A549 (cell line): ENCODE measurements around the gene TMEM82. TPM values are rescaled to one million over a fixed set of nuclear protein-coding genes. Genes with fewer than 3 reads are reported as not detected.

Source experiments
- ATAC-seq, 2 experiments: fragments of 200-7000 bp in 1 of 2; fragments of >200 bp in 1 of 2; cut with Nextera tagmentation in 1 of 2; cut with Tn5 transposase in 1 of 2; 3 replicates each; pipeline versions ENCODE4 v1.8.0 to v1.9.1; 2018 to 2020; ENCODE audit warnings: mild to moderate bottlenecking in 1 of 2, moderate library complexity in 1 of 2
- CTCF ChIA-PET: fragments of 300-600 bp; sonication (Branson Sonifier 250); formaldehyde crosslinking; extraction: SDS; loops from one replicate; lab custom pipeline; 2021; ENCODE audit warnings: antibody characterized with exemption, inconsistent platforms; lab: Yijun Ruan, JAX
- POLR2A ChIA-PET: fragments of 350-600 bp; formaldehyde crosslinking; extraction: SDS; loops from one replicate; lab custom pipeline; 2021; ENCODE audit warnings: antibody characterized with exemption, inconsistent platforms; lab: Yijun Ruan, JAX
- DNase-seq, 2 experiments: peaks; one replicate each; pipeline versions ENCODE4 v3.0.0 to v3.0.0-alpha.2; 2011 to 2016; ENCODE audit warnings: low read depth in 1 of 2, low spot score in 1 of 2
- FAIRE-seq: peaks from 2 replicates; lab custom pipeline; 2011; peaks lifted over from hg19 to GRCh38; lab: Jason Lieb, UNC
- H3K27ac ChIP-seq, 2 experiments: fragments of >200 bp; sonication (Bioruptor Twin); formaldehyde crosslinking; 3 replicates each; pipeline ENCODE4 v1.5.1; 2016 to 2017
- H3K4me1 ChIP-seq: fragments of >200 bp; sonication (Bioruptor Twin); formaldehyde crosslinking; 3 replicates; pipeline ENCODE4 v1.6.1; 2016
- H3K4me2 ChIP-seq: fragments of >200 bp; sonication (Bioruptor Twin); formaldehyde crosslinking; 3 replicates; pipeline ENCODE4 v1.6.1; 2016
- H3K4me3 ChIP-seq: fragments of >200 bp; sonication (Bioruptor Twin); formaldehyde crosslinking; 3 replicates; pipeline ENCODE4 v1.5.1; 2016
- H3K9me3 ChIP-seq: fragments of >200 bp; sonication (Bioruptor Twin); formaldehyde crosslinking; 3 replicates; pipeline ENCODE4 v1.6.1; 2016
- ATOH8 ChIP-seq: fragments of 250-450 bp; sonication (Bioruptor Pico); IDR thresholded peaks from 2 replicates; pipeline ENCODE4 v1.5.0; 2020; ENCODE audit warnings: low read depth, mild to moderate bottlenecking, moderate library complexity
- BHLHE40 ChIP-seq: IDR thresholded peaks from 2 replicates; pipeline ENCODE4 v1.6.1; 2012; ENCODE audit warnings: low read depth, low read length, inconsistent platforms
- CBX8 ChIP-seq: fragments of 200-600 bp; sonication (generic); IDR thresholded peaks from 2 replicates; pipeline ENCODE4 v1.6.1; 2016
- CEBPB ChIP-seq, 2 experiments: fragments of >200 bp in 1 of 2; sonication (Bioruptor Twin) in 1 of 2; formaldehyde crosslinking in 1 of 2; IDR thresholded peaks; 2 replicates each; pipeline ENCODE4 v1.6.1; 2012 to 2016
- CHD4 ChIP-seq: fragments of 200-600 bp; sonication (generic); IDR thresholded peaks from 2 replicates; pipeline ENCODE4 v1.6.1; 2016; ENCODE audit warnings: antibody characterized with exemption, mild to moderate bottlenecking, borderline replicate concordance
- E2F6 ChIP-seq: IDR thresholded peaks from 2 replicates; pipeline ENCODE4 v1.6.1; 2012; ENCODE audit warnings: low read depth, borderline replicate concordance
- EHF ChIP-seq: fragments of 250-450 bp; sonication (Bioruptor Pico); IDR thresholded peaks from 2 replicates; pipeline ENCODE4 v1.5.0; 2020; ENCODE audit warnings: mild to moderate bottlenecking
- EHMT2 ChIP-seq: fragments of 200-600 bp; sonication (generic); IDR thresholded peaks from 2 replicates; pipeline ENCODE4 v1.6.1; 2016; ENCODE audit warnings: antibody characterized with exemption, low read depth, mild to moderate bottlenecking, moderate library complexity
- ELK1 ChIP-seq: fragments of 150-350 bp; IDR thresholded peaks from 2 replicates; pipeline ENCODE4 v1.6.1; 2014; ENCODE audit warnings: low read depth, mild to moderate bottlenecking, low read length
- ESRRA ChIP-seq: fragments of 150-350 bp; IDR thresholded peaks from 2 replicates; pipeline ENCODE4 v1.6.1; 2014; ENCODE audit warnings: mild to moderate bottlenecking, low read length, borderline replicate concordance
- HES2 ChIP-seq: fragments of >200 bp; sonication (Bioruptor Twin); formaldehyde crosslinking; IDR thresholded peaks from 2 replicates; pipeline ENCODE4 v1.6.1; 2016
- HEYL ChIP-seq: fragments of 250-450 bp; sonication (Bioruptor Pico); IDR thresholded peaks from 2 replicates; pipeline ENCODE4 v1.8.0; 2021; ENCODE audit warnings: mild to moderate bottlenecking, moderate library complexity
- HMGXB4 ChIP-seq: fragments of 250-450 bp; sonication (Bioruptor Pico); IDR thresholded peaks from 2 replicates; pipeline ENCODE4 v1.5.0; 2021; ENCODE audit warnings: mild to moderate bottlenecking, moderate library complexity, borderline replicate concordance
- HOXB13 ChIP-seq: fragments of 250-450 bp; sonication (Bioruptor Pico); IDR thresholded peaks from 2 replicates; pipeline ENCODE4 v1.5.0; 2020; ENCODE audit warnings: low read depth, mild to moderate bottlenecking, moderate library complexity
- JUN ChIP-seq, 2 experiments: fragments of >200 bp; sonication (Bioruptor Twin); formaldehyde crosslinking; IDR thresholded peaks; 2 replicates in 1 of 2; 3 replicates in 1 of 2; pipeline ENCODE4 v1.6.1; 2016 to 2017
- KDM1A ChIP-seq: fragments of 200-600 bp; sonication (generic); IDR thresholded peaks from 2 replicates; pipeline ENCODE4 v1.6.1; 2016; ENCODE audit warnings: low read depth, mild to moderate bottlenecking
- MAZ ChIP-seq: fragments of 150-350 bp; IDR thresholded peaks from 2 replicates; pipeline ENCODE4 v1.6.1; 2014; ENCODE audit warnings: antibody characterized with exemption, low read depth, low read length, borderline replicate concordance
- NPAS2 ChIP-seq: fragments of 250-450 bp; sonication (Bioruptor Pico); IDR thresholded peaks from 2 replicates; pipeline ENCODE4 v1.8.0; 2022; ENCODE audit warnings: mild to moderate bottlenecking, moderate library complexity, borderline replicate concordance
- POLR2AphosphoS2 ChIP-seq: conservative IDR thresholded peaks from 2 replicates; pipeline ENCODE4 v1.6.1; 2012; ENCODE audit warnings: low read length, improper control_type of control experiment, inconsistent platforms
- RAD21 ChIP-seq, 2 experiments: fragments of >200 bp in 1 of 2; sonication (Bioruptor Twin) in 1 of 2; formaldehyde crosslinking in 1 of 2; IDR thresholded peaks in 1 of 2; conservative IDR thresholded peaks in 1 of 2; 2 replicates in 1 of 2; 3 replicates in 1 of 2; pipeline ENCODE4 v1.6.1; 2012 to 2018; ENCODE audit warnings: inconsistent platforms in 1 of 2
- RNF2 ChIP-seq: fragments of 200-600 bp; sonication (generic); IDR thresholded peaks from 2 replicates; pipeline ENCODE4 v1.6.1; 2016; ENCODE audit warnings: low read depth, mild to moderate bottlenecking, antibody characterized with exemption, moderate library complexity, borderline replicate concordance
- SMC3 ChIP-seq: fragments of >200 bp; sonication (Bioruptor Twin); formaldehyde crosslinking; IDR thresholded peaks from 3 replicates; pipeline ENCODE4 v1.6.1; 2018; ENCODE audit warnings: inconsistent platforms
- TFCP2L1 ChIP-seq: fragments of 250-450 bp; sonication (Bioruptor Pico); IDR thresholded peaks from 2 replicates; pipeline ENCODE4 v1.5.0; 2021; ENCODE audit warnings: mild to moderate bottlenecking
- ZC3H11A ChIP-seq: fragments of 450-650 bp; IDR thresholded peaks from 2 replicates; pipeline ENCODE4 v1.6.1; 2014; ENCODE audit warnings: antibody characterized with exemption, mild to moderate bottlenecking
- WGBS: methylation state at CpG from one replicate; pipeline ENCODE4 v1.1.6; 2017; ENCODE audit errors: missing lambda C conversion rate; 5-methylcytosine and 5-hydroxymethylcytosine counted together
- polyA plus RNA-seq, 4 experiments: library from polyadenylated mRNA; depleted of rRNA in 3 of 4; stranded (reverse); fragments of >200 nt; fragmentation: RNase III in 1 of 4; extraction: RNeasy Plus Mini Kit Qiagen cat#74134 plus additional on column Dnase treatment in 1 of 4; gene quantifications; 2 replicates in 3 of 4; 3 replicates in 1 of 4; pipeline ENCODE4 v1.2.3, GENCODE V29; 2011 to 2017
- TF ChIP-seq, protein P1 (sequence below): IDR thresholded peaks from 2 replicates; pipeline ENCODE4 v1.6.1; 2012
- TF ChIP-seq, protein P2 (sequence below): fragments of 450-650 bp; IDR thresholded peaks from 2 replicates; pipeline ENCODE4 v1.6.1; 2014; ENCODE audit warnings: antibody characterized with exemption
- TF ChIP-seq, protein P3 (sequence below): fragments of >200 bp; sonication (Bioruptor Twin); formaldehyde crosslinking; IDR thresholded peaks from 3 replicates; pipeline ENCODE4 v1.6.1; 2016

TMEM82 gene
- polyA plus RNA-seq, 2 of the 4 experiments (the other 2 are of a cell fraction), result not detected

GRCh38 chr1:15747378-15747777, 5.1 kb downstream of the TMEM82 start:
- no peaks in the 10 kb centered on the region for H3K9me3 ChIP-seq
- ATAC-seq (no peak), FAIRE-seq (no peak), DNase-seq (no peak)
- no peak overlapping the region for H3K4me3 ChIP-seq
- TF ChIP-seq SMC3 (no peak), RAD21 (conservative IDR thresholded peaks at IDR 0.05 in 1 of 2, IDR thresholded peaks at IDR 0.05 in 1 of 2) (no peak), HES2 (no peak), HEYL (CRISPR knock-in tag) (no peak), ATOH8 (no peak), BHLHE40 (no peak), ESRRA (no peak), CBX8 (no peak), MAZ (no peak)
- TF ChIP-seq, protein P1, sequence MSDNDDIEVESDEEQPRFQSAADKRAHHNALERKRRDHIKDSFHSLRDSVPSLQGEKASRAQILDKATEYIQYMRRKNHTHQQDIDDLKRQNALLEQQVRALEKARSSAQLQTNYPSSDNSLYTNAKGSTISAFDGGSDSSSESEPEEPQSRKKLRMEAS, result no peak
- 100% methylated on average over 2 of the region's 8 CpGs for WGBS
- H3K4me1 ChIP-seq, result peaks cover 16% of the 10 kb centered on the region
- ChIA-PET CTCF (no interaction called here), POLR2A (no interaction called here)
- H3K27ac ChIP-seq, result peak overlapping the region in 1 of 2 experiments; percentile 69; a peak in 3 of 6 replicates
- H3K4me2 ChIP-seq, result 0 out of 3 replicates have a peak overlapping the region, but pooled peaks have one; percentile 14

- no peak for ATAC-seq
- CTCF ChIA-PET, result interaction anchor here (1.5 kb wide), 1 partner anchor 9 kb away, joined by 5 read pairs; no protein-coding TSS in a partner anchor
- no peak for FAIRE-seq
- TF ChIP-seq KDM1A (no peak), RNF2 (no peak), TFCP2L1 (CRISPR knock-in tag) (no peak), CHD4 (no peak), EHMT2 (no peak), EHF (CRISPR knock-in tag) (no peak), ZC3H11A (no peak), POLR2AphosphoS2 (no peak), NPAS2 (no peak), JUN (IDR thresholded peaks at IDR 0.05) (no peak), HEYL (CRISPR knock-in tag) (no peak), ELK1 (no peak), CEBPB (IDR thresholded peaks at IDR 0.05) (no peak), HOXB13 (CRISPR knock-in tag) (no peak), E2F6 (no peak), HMGXB4 (no peak), RAD21 (conservative IDR thresholded peaks at IDR 0.05 in 1 of 2, IDR thresholded peaks at IDR 0.05 in 1 of 2) (no peak)
- TF ChIP-seq, protein P2, sequence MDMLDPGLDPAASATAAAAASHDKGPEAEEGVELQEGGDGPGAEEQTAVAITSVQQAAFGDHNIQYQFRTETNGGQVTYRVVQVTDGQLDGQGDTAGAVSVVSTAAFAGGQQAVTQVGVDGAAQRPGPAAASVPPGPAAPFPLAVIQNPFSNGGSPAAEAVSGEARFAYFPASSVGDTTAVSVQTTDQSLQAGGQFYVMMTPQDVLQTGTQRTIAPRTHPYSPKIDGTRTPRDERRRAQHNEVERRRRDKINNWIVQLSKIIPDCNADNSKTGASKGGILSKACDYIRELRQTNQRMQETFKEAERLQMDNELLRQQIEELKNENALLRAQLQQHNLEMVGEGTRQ, result no peak
- TF ChIP-seq, protein P3, sequence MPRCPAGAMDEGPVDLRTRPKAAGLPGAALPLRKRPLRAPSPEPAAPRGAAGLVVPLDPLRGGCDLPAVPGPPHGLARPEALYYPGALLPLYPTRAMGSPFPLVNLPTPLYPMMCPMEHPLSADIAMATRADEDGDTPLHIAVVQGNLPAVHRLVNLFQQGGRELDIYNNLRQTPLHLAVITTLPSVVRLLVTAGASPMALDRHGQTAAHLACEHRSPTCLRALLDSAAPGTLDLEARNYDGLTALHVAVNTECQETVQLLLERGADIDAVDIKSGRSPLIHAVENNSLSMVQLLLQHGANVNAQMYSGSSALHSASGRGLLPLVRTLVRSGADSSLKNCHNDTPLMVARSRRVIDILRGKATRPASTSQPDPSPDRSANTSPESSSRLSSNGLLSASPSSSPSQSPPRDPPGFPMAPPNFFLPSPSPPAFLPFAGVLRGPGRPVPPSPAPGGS, result no peak
- Histone ChIP-seq H3K9me3 (no peaks in the 10 kb centered on the region), H3K27ac (peak overlapping the region in 1 of 2 experiments; percentile 22; a peak in 1 of 6 replicates), H3K4me2 (no peak overlapping the region), H3K4me1 (peaks cover 16% of the 10 kb centered on the region), H3K4me3 (no peak overlapping the region)
- no peak for DNase-seq
- WGBS, result 97% methylated on average over 5 of the region's 5 CpGs
- POLR2A ChIA-PET, result no interaction called here
Measured at GRCh38 chr1:15748264-15748663, 6.0 kb downstream of the TMEM82 start.
